Measurements from ENCODE around the gene LRRC37A2.
"Not testable (repeated sequence)": the region's sequence is repeated elsewhere in the genome, so short reads cannot be mapped to it uniquely, and the experiment has no call there.

Gene LRRC37A2

DNA sequence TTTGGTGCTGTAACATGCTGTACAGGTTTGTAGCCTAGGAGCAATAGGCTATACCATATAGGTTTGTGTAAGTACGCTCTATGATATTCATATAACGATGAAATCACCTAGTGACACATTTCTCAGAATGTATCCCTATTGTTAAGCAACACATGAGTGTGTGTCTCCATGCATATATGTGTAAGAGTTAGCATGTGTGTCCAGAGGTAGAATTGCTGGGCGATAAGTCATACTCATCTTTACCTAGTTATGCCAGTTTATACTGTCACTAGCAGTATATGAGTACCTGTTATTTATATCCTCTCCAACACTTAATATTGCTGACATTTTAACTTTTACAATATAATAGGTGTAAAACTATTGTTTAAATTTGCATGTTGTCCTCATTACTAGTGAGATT is 88.5 kb downstream of the LRRC37A2 start:
- not testable (repeated sequence) for H3K27ac ChIP-seq (ENCODE audit: low read length); H3K4me1 ChIP-seq (ENCODE audit: control insufficient read depth, insufficient read depth, low read length); H3K9me3 ChIP-seq (ENCODE audit: control insufficient read depth in 2 of 2, low read length in 2 of 2); H3K36me3 ChIP-seq (ENCODE audit: control insufficient read depth in 2 of 2, insufficient read depth in 2 of 2, low read length in 2 of 2); H3K27me3 ChIP-seq (ENCODE audit: control insufficient read depth in 1 of 2, insufficient read depth in 2 of 2, low read length in 2 of 2); H3K9ac ChIP-seq (ENCODE audit: low read length in 2 of 2); H3K4me3 ChIP-seq (ENCODE audit: low read length in 2 of 2)

DNA sequence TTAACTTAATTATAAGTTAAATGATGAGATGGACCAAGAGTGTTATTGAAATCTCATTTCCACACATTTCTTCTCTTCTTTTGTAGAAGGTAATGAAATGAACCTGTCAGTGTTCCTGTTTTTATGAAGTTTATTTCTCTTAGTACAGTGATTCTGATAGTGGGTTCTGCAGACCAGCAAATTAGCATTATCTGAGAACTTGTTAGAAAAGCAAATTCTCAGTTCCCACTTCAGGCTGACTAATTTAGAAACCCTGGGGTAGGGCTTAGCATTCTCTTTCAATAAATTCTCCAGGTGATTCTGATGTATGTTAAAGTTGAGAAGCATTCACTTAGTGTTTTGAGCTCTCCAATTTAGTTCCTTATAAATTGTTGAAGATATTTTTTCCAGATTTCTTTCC is 90.9 kb downstream of the LRRC37A2 start:
- H3K9me3 ChIP-seq (ENCODE audit: control insufficient read depth in 2 of 2, low read length in 2 of 2); H3K27ac ChIP-seq (ENCODE audit: low read length); H3K27me3 ChIP-seq (ENCODE audit: control insufficient read depth in 1 of 2, insufficient read depth in 2 of 2, low read length in 2 of 2); H3K4me3 ChIP-seq (ENCODE audit: low read length in 2 of 2); H3K36me3 ChIP-seq (ENCODE audit: control insufficient read depth in 2 of 2, insufficient read depth in 2 of 2, low read length in 2 of 2); H3K9ac ChIP-seq (ENCODE audit: low read length in 2 of 2); H3K4me1 ChIP-seq (ENCODE audit: control insufficient read depth, insufficient read depth, low read length): not testable (repeated sequence)
